ENCODE data around the gene TAOK1.

Gene TAOK1

DNA sequence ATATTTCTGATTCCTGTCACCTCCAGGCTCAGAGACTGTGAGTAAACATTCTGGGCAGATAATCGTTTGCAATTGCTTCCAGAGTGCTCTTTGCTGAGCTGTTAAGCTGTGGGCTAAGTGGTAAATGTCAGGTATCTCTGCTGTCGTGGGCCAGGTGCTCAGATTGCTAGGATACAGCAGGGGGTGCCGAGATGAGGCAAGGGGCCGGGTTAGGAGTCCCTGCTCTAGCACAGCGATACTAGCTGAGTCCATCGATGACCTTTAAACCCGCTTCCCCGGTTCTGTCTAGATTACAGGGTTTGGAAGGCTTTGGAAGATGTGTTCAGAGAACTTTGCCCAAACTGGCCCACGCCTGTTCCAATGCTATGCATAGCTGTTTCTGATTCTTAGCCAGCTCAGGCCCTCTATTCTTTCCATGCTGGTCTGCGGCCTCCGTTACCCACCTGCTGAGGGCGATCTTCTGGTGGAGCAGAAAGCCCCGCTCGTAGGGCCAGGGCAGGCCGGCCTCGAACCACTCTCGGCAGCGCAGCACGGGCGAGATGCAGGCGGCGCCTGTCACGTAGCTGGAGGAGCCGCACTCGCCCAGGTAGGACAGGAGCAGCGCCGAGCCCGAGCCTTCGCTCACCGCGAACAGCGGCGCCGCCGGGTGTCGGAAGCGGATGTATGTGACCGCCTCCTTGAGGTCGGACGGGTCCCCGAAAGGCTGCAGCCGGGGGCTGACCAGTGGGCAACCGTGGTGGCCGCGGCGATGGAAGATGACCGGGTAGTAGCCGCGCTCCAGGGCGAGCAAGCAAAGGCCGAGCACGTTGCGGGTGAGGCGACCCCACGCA is 175.7 kb downstream of the TAOK1 start:
- peak; percentile 73 for DNase-seq (ENCODE audit: low spot score)
- TF ChIP-seq, protein P1, sequence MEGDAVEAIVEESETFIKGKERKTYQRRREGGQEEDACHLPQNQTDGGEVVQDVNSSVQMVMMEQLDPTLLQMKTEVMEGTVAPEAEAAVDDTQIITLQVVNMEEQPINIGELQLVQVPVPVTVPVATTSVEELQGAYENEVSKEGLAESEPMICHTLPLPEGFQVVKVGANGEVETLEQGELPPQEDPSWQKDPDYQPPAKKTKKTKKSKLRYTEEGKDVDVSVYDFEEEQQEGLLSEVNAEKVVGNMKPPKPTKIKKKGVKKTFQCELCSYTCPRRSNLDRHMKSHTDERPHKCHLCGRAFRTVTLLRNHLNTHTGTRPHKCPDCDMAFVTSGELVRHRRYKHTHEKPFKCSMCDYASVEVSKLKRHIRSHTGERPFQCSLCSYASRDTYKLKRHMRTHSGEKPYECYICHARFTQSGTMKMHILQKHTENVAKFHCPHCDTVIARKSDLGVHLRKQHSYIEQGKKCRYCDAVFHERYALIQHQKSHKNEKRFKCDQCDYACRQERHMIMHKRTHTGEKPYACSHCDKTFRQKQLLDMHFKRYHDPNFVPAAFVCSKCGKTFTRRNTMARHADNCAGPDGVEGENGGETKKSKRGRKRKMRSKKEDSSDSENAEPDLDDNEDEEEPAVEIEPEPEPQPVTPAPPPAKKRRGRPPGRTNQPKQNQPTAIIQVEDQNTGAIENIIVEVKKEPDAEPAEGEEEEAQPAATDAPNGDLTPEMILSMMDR (IDR thresholded peaks at IDR 0.05; ENCODE audit: extremely low read depth, insufficient read depth, missing control alignments), result peak; percentile 25
- in situ Hi-C loops (cut with MboI; ENCODE audit: low pct_unique_long_range_greater_than_20kb, low sequenced_read_pairs, unreplicated experiment), result no loop called here

DNA sequence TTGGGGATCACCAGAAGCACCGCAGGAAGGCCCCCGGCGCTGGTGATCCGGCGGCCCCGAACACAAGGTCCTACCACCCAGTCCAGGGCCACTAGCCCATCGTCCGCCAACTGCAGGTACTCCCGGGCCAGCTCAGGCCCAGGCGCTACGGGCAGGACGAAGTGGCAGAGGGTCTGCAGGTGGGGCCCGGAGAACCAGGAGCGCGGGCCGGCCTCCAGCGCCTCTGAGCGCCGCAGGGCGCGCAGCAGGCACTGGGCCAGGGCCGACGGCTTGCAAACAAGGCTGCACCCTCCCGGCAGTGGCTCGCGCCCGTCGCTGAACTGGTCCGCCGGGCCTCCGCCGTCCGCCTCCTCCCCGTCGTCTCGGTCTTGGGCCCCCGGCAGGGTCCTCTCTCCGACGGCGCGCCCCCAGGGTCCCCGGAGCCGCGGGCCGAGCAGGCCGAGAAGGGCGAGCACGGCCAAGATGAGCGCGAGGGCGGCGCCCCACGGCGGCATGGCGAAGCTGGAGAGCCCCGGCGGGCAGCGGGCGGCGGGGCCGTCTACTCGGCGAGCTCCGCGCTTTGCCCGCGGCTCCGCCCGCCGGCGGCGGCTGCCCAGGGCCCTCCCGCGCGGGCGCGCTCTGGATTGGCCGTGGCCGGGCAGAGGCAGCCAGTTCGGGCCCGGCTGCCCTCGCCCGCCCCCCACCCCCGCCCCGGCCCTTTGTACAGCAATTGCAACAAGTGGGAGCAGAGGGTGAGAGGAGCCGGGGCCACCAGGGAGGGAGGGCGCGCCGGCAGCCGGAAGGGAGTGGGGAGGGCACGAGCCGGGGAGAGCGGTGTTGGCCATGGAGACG is 176.5 kb downstream of the TAOK1 start, which contains the start of gene ABHD15:
Gene ABHD15 (minus strand): TSS at position 565 of the 831 bp plus-strand sequence. CDS start 71 bp downstream, at position 494.
- in situ Hi-C loops (cut with MboI; ENCODE audit: low pct_unique_long_range_greater_than_20kb, low sequenced_read_pairs, unreplicated experiment), result no loop called here
- TF ChIP-seq, protein P1 (IDR thresholded peaks at IDR 0.05; ENCODE audit: extremely low read depth, insufficient read depth, missing control alignments), result no peak
- DNase-seq (ENCODE audit: low spot score), result peak; percentile 81

DNA sequence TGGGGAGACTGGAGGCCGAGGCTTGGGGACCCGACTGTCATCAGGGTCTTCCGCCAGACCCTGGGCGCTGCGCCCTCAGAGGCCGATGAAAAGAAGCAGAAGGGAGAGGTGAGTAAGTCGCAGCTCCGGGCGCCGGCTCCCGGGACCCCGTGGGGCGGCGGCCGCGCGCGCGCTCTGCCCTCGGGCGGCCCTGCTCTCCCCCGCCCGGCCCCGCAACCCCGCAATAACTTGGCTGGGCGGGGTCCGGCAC is 177.1 kb downstream of the TAOK1 start:
- no peak for DNase-seq (ENCODE audit: low spot score)
- in situ Hi-C loops (cut with MboI; ENCODE audit: low pct_unique_long_range_greater_than_20kb, low sequenced_read_pairs, unreplicated experiment), result no loop called here
- TF ChIP-seq, protein P1 (IDR thresholded peaks at IDR 0.05; ENCODE audit: extremely low read depth, insufficient read depth, missing control alignments), result no peak

DNA sequence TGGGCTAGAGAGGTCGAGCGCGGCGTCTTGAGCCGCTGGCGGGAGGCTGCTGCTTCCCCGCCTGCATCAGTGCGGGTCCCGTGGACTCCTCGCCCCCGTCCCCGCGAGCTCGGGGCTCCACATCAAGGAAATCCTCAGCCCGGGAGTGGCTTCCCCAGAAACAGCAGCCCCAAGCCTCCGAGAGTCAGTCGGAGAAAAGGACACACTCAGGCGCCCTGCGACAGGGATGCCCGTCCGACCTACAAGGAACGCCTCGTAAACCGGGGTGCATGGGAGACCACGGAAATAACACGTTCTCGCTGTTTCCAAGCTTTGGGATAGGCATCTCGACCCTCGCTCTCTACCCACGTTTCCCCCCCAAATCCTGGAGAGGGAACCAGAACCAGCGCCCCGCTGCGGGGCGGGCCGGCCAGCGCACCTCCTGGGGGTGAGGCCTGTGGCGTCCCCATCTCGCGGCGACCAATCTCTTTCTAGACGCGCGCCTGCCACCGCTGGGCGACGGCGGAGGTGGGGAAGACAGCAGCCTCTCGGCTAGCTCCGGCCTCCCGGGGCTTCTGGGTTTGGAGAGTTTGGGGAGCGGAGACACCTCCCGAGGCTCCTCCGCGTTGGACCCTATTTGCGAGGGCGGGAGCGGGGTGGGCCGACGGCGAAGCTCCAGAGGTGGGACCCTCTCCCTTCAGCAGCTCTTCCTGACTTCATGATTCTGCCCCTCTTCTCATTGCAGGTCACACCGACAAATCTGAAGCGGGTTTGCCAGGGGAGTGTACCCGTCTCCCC is 177.6 kb downstream of the TAOK1 start:
- DNase-seq (ENCODE audit: low spot score), result peak; percentile 92
- TF ChIP-seq, protein P1 (IDR thresholded peaks at IDR 0.05; ENCODE audit: extremely low read depth, insufficient read depth, missing control alignments), result peak; percentile 51
- in situ Hi-C loops (cut with MboI; ENCODE audit: low pct_unique_long_range_greater_than_20kb, low sequenced_read_pairs, unreplicated experiment), result no loop called here

DNA sequence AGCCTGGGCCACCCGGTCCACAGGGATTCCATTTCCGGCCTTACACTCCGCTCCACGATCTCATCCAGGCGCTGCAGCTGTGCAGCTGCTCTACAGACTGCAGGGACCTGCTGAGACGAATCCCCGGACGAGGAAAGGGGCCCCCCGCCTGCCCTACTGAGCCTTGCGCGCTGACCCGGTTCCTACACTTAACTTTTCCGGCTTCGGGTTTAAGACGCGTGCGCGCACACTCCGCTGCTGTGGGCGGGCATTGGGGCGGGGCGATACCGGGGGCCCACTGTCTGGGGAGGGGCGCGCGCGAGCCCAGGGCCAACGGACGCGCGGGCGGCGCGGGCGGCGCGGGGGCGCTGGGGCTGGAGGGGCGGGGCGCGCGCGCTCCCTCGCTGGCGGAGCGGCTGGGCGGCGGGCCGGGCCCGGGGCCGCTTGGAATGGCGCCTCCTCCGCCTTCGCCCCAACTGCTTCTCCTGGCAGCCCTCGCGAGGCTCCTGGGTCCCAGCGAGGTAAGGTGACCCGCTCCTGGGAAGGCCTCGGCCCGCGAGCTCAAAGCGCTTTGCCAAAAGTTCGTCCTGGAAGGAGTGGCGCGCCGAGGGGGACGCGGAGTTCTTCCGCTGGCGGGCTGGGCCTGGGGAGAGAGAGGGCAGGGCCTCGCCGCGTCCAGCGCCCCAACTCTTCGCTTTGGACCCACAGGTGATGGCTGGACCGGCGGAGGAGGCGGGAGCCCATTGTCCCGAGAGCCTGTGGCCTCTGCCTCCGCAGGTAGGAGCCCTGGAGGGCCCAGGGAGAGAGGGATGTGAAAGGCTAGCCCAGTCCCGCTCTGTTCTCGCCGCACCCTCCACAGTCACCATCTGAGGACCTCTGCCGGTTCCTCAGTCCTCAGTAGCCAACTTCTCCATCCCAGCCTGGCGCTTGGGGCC is 178.4 kb downstream of the TAOK1 start, which contains the start of gene TP53I13:
Gene TP53I13 (plus strand): TSS at position 371 of the 914 bp plus-strand sequence. CDS start 58 bp downstream, at position 429.
- DNase-seq (ENCODE audit: low spot score), result peak; percentile 96
- in situ Hi-C loops (cut with MboI; ENCODE audit: low pct_unique_long_range_greater_than_20kb, low sequenced_read_pairs, unreplicated experiment), result no loop called here
- TF ChIP-seq, protein P1 (IDR thresholded peaks at IDR 0.05; ENCODE audit: extremely low read depth, insufficient read depth, missing control alignments), result no peak

All from GM13977 (cell line).